Neural cell (in vitro differentiated cells): ENCODE measurements around the gene WDR1.

Experiments
- POLR2AphosphoS5 ChIP-seq: IDR thresholded peaks from 2 replicates; pipeline ENCODE4 v1.6.1; 2012
- TF ChIP-seq, protein P1 (sequence below): IDR thresholded peaks from 2 replicates; pipeline ENCODE4 v1.6.1; 2012; ENCODE audit warnings: borderline replicate concordance

DNA sequence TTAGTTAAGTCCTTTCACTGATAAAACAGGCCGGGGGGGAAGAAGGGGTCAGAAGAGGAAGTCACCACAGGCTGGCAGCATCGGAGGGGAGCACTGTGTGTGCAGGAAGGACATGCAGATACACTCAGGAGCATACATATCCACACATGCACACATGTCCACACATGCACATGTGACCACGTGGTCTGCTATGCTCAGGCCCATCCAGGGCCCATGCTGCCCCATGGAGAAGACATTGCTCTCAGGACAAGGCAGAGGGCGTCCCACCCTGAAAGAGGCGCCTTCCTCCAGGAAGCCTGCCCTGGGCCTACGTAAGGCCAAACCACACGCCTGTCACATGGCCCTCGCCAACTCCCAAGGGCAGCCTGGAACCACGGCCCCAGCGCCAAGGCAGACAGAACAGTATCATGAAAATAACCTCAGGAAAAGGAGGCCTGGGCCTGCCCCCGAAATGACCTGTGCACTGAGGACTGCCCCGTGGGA lies 15.8 kb downstream of the WDR1 start:
- TF ChIP-seq, protein P1, sequence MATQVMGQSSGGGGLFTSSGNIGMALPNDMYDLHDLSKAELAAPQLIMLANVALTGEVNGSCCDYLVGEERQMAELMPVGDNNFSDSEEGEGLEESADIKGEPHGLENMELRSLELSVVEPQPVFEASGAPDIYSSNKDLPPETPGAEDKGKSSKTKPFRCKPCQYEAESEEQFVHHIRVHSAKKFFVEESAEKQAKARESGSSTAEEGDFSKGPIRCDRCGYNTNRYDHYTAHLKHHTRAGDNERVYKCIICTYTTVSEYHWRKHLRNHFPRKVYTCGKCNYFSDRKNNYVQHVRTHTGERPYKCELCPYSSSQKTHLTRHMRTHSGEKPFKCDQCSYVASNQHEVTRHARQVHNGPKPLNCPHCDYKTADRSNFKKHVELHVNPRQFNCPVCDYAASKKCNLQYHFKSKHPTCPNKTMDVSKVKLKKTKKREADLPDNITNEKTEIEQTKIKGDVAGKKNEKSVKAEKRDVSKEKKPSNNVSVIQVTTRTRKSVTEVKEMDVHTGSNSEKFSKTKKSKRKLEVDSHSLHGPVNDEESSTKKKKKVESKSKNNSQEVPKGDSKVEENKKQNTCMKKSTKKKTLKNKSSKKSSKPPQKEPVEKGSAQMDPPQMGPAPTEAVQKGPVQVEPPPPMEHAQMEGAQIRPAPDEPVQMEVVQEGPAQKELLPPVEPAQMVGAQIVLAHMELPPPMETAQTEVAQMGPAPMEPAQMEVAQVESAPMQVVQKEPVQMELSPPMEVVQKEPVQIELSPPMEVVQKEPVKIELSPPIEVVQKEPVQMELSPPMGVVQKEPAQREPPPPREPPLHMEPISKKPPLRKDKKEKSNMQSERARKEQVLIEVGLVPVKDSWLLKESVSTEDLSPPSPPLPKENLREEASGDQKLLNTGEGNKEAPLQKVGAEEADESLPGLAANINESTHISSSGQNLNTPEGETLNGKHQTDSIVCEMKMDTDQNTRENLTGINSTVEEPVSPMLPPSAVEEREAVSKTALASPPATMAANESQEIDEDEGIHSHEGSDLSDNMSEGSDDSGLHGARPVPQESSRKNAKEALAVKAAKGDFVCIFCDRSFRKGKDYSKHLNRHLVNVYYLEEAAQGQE = no peak
- no peak for TF ChIP-seq POLR2AphosphoS5
